Measurements from ENCODE around the gene DNMBP.

DNA sequence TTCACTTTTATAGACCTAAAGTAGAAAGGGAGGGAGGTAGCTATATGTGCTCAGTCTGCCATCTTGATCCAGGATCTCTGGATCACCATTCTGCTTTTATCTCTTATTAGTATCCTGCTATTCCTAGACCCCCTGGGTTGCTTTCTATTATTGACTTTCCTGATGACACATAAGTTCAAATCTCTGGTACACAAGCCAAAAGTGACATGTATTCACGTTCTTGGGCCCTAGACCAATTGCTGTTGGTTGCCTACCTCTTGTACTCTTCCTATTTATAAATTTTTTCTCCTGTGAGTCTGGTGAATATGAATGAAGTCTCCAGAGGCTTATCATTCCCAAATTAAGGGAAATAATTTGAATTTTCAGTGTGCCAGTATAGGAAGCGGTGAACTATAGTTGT is 56.9 kb downstream of the DNMBP start:
- no peak for TF ChIP-seq EZH2 (IDR thresholded peaks at IDR 0.05; ENCODE audit: insufficient read depth, poor library complexity, severe bottlenecking)
- no peak for TF ChIP-seq EZH2phosphoT487 (IDR thresholded peaks at IDR 0.05; ENCODE audit: insufficient read depth, low read depth)
